HUES64 (cell line): ENCODE measurements around the gene ARNT2.

Experiments used
- H3K27ac ChIP-seq: 2 replicates; pipeline ENCODE4 v1.7.0; 2013; ENCODE audit warnings: low read depth, low read length, inconsistent platforms
- H3K27me3 ChIP-seq: 2 replicates; pipeline ENCODE4 v1.6.1; 2013; ENCODE audit warnings: mild to moderate bottlenecking, low read length; ENCODE audit not compliant: insufficient read depth
- H3K36me3 ChIP-seq: 2 replicates; pipeline ENCODE4 v1.6.1; 2013; ENCODE audit warnings: mild to moderate bottlenecking, low read length; ENCODE audit not compliant: insufficient read depth
- H3K4me1 ChIP-seq: 2 replicates; pipeline ENCODE4 v1.6.1; 2013; ENCODE audit warnings: mild to moderate bottlenecking, low read length, moderate library complexity; ENCODE audit not compliant: insufficient read depth
- H3K4me3 ChIP-seq: 2 replicates; pipeline ENCODE4 v1.5.1; 2013; ENCODE audit warnings: mild to moderate bottlenecking, low read length, moderate library complexity
- H3K9ac ChIP-seq: 2 replicates; pipeline ENCODE4 v1.6.1; 2013; ENCODE audit warnings: mild to moderate bottlenecking, low read depth, low read length
- H3K9me3 ChIP-seq: 2 replicates; pipeline ENCODE4 v1.6.1; 2013; ENCODE audit warnings: low read depth, low read length; ENCODE audit not compliant: insufficient read depth
- WGBS: fragments of 150-250, 120-280 bp; methylation state at CpG from one replicate; pipeline ENCODE4 v1.1.7; 2013; ENCODE audit warnings: missing lambda C conversion rate; 5-methylcytosine and 5-hydroxymethylcytosine counted together

Gene ARNT2

GRCh38 chr15:80609512-80609946, 205.3 kb downstream of the ARNT2 start:
- 96% methylated on average over 4 of the region's 4 CpGs for WGBS
- no peaks in the 10 kb centered on the region for H3K9me3 ChIP-seq
- peaks cover 4% of the 10 kb centered on the region; the same call in 1 of the 2 replicates for H3K4me1 ChIP-seq
- H3K27me3 ChIP-seq: no peaks in the 10 kb centered on the region
- no peak overlapping the region for H3K27ac ChIP-seq
- H3K4me3 ChIP-seq: no peak overlapping the region
- no peak overlapping the region for H3K9ac ChIP-seq
- H3K36me3 ChIP-seq: no peaks in the 10 kb centered on the region

- Histone ChIP-seq H3K9ac (no peak overlapping the region), H3K36me3 (no peaks in the 10 kb centered on the region), H3K9me3 (no peaks in the 10 kb centered on the region), H3K4me1 (no peaks in the 10 kb centered on the region), H3K27ac (no peak overlapping the region), H3K4me3 (no peak overlapping the region), H3K27me3 (no peaks in the 10 kb centered on the region)
- WGBS: 91% methylated on average over 7 of the region's 7 CpGs
Observed at GRCh38 chr15:80611543-80612080, 207.4 kb downstream of the ARNT2 start.

GRCh38 chr15:80612118-80612823, 208.1 kb downstream of the ARNT2 start:
- Histone ChIP-seq H3K9me3 (no peaks in the 10 kb centered on the region), H3K9ac (no peak overlapping the region), H3K27ac (no peak overlapping the region), H3K36me3 (no peaks in the 10 kb centered on the region), H3K4me1 (no peaks in the 10 kb centered on the region), H3K4me3 (no peak overlapping the region), H3K27me3 (no peaks in the 10 kb centered on the region)
- 89% methylated on average over 6 of the region's 7 CpGs for WGBS

GRCh38 chr15:80613762-80614365, 209.7 kb downstream of the ARNT2 start:
- no peaks in the 10 kb centered on the region for H3K9me3 ChIP-seq
- no peak overlapping the region for H3K9ac ChIP-seq
- no peaks in the 10 kb centered on the region for H3K4me1 ChIP-seq
- no peaks in the 10 kb centered on the region for H3K36me3 ChIP-seq
- WGBS: 91% methylated on average over 10 of the region's 10 CpGs
- H3K27ac ChIP-seq: no peak overlapping the region
- no peaks in the 10 kb centered on the region for H3K27me3 ChIP-seq
- H3K4me3 ChIP-seq: no peak overlapping the region

- H3K36me3 ChIP-seq: no peaks in the 10 kb centered on the region
- no peak overlapping the region for H3K4me3 ChIP-seq
- WGBS: 95% methylated on average over 20 of the region's 20 CpGs
- no peaks in the 10 kb centered on the region for H3K9me3 ChIP-seq
- H3K27me3 ChIP-seq: no peaks in the 10 kb centered on the region
- H3K4me1 ChIP-seq: no peaks in the 10 kb centered on the region
- H3K9ac ChIP-seq: no peak overlapping the region
- H3K27ac ChIP-seq: no peak overlapping the region
Observed at GRCh38 chr15:80614711-80615360, 210.7 kb downstream of the ARNT2 start.

GRCh38 chr15:80615361-80615736, 211.2 kb downstream of the ARNT2 start:
- Histone ChIP-seq H3K9me3 (no peaks in the 10 kb centered on the region), H3K9ac (no peak overlapping the region), H3K36me3 (no peaks in the 10 kb centered on the region), H3K4me1 (no peaks in the 10 kb centered on the region), H3K27me3 (no peaks in the 10 kb centered on the region), H3K4me3 (no peak overlapping the region), H3K27ac (no peak overlapping the region)
- 93% methylated on average over 4 of the region's 4 CpGs for WGBS

GRCh38 chr15:80615783-80616391, 211.7 kb downstream of the ARNT2 start:
- Histone ChIP-seq H3K4me1 (no peaks in the 10 kb centered on the region), H3K9ac (no peak overlapping the region), H3K4me3 (no peak overlapping the region), H3K27ac (no peak overlapping the region), H3K9me3 (no peaks in the 10 kb centered on the region), H3K36me3 (no peaks in the 10 kb centered on the region), H3K27me3 (no peaks in the 10 kb centered on the region)
- WGBS: 93% methylated on average over 14 of the region's 14 CpGs

- Histone ChIP-seq H3K36me3 (no peaks in the 10 kb centered on the region), H3K27me3 (no peaks in the 10 kb centered on the region), H3K4me1 (no peaks in the 10 kb centered on the region), H3K9me3 (peaks cover 8% of the 10 kb centered on the region; the same call in 1 of the 2 replicates), H3K4me3 (no peak overlapping the region), H3K9ac (no peak overlapping the region), H3K27ac (no peak overlapping the region)
- WGBS: 96% methylated on average over 6 of the region's 7 CpGs
Observed at GRCh38 chr15:80618685-80619400, 214.7 kb downstream of the ARNT2 start.

GRCh38 chr15:80619680-80620079, 215.5 kb downstream of the ARNT2 start:
- no peak overlapping the region for H3K9ac ChIP-seq
- H3K27me3 ChIP-seq: no peaks in the 10 kb centered on the region
- no peak overlapping the region for H3K4me3 ChIP-seq
- H3K27ac ChIP-seq: no peak overlapping the region
- H3K9me3 ChIP-seq: peaks cover 8% of the 10 kb centered on the region; the same call in 1 of the 2 replicates
- H3K4me1 ChIP-seq: no peaks in the 10 kb centered on the region
- H3K36me3 ChIP-seq: no peaks in the 10 kb centered on the region
- WGBS: 86% methylated on average over 1 of the region's 1 CpG

- H3K27ac ChIP-seq: no peak overlapping the region
- H3K4me3 ChIP-seq: no peak overlapping the region
- no peaks in the 10 kb centered on the region for H3K27me3 ChIP-seq
- no peak overlapping the region for H3K9ac ChIP-seq
- peaks cover 8% of the 10 kb centered on the region; the same call in 1 of the 2 replicates for H3K9me3 ChIP-seq
- WGBS: 93% methylated on average over 3 of the region's 3 CpGs
- H3K4me1 ChIP-seq: no peaks in the 10 kb centered on the region
- H3K36me3 ChIP-seq: no peaks in the 10 kb centered on the region
Observed at GRCh38 chr15:80620141-80620540, 216.0 kb downstream of the ARNT2 start.
